CD4-positive, alpha-beta memory T cell (primary cell): ENCODE data around the gene TRIM7. TPM values are rescaled to one million over a fixed set of nuclear protein-coding genes. Genes with fewer than 3 reads are reported as not detected.
"Not testable (repeated sequence)": the region's sequence is repeated elsewhere in the genome, so short reads cannot be mapped to it uniquely, and the experiment has no call there.

Experiments
- CTCF ChIA-PET: fragments of 350-600 bp; sonication (Branson Sonifier 250); formaldehyde crosslinking; loops from one replicate; lab custom pipeline; 2021; ENCODE audit warnings: inconsistent platforms; ENCODE audit not compliant: partially characterized antibody; lab: Charles Lee
- POLR2A ChIA-PET: fragments of 350-600 bp; sonication (Branson Sonifier 250); formaldehyde crosslinking; loops from one replicate; lab custom pipeline; 2021; ENCODE audit not compliant: partially characterized antibody; lab: Charles Lee
- DNase-seq, 5 donors: peaks; one replicate each; pipeline versions ENCODE4 v3.0.0 to v3.0.0-alpha.2; 2020 to 2022; ENCODE audit warnings: mixed read lengths in 1 of 5
- H3K27ac ChIP-seq: one replicate; pipeline ENCODE4 v1.7.0; 2013; ENCODE audit warnings: low read depth, low read length
- H3K27me3 ChIP-seq: 2 replicates; pipeline ENCODE4 v1.7.0; 2013; ENCODE audit warnings: mild to moderate bottlenecking, low read length, moderate library complexity; ENCODE audit not compliant: insufficient read depth
- H3K36me3 ChIP-seq: 2 replicates; pipeline ENCODE4 v1.7.0; 2013; ENCODE audit warnings: mild to moderate bottlenecking, low read length, moderate library complexity; ENCODE audit not compliant: insufficient read depth
- H3K4me1 ChIP-seq: 2 replicates; pipeline ENCODE4 v1.7.0; 2013; ENCODE audit warnings: mild to moderate bottlenecking, low read length, moderate library complexity; ENCODE audit not compliant: insufficient read depth
- H3K4me3 ChIP-seq, 2 donors: one replicate each; pipeline ENCODE4 v1.7.0; 2013; ENCODE audit warnings: low read length in 2 of 2, mild to moderate bottlenecking in 1 of 2
- H3K9me3 ChIP-seq, 2 donors: one replicate each; pipeline ENCODE4 v1.7.0; 2013; ENCODE audit warnings: low read length in 2 of 2, control low read depth in 1 of 2; ENCODE audit not compliant: control insufficient read depth in 1 of 2
- H3K27ac Mint-ChIP-seq, 7 donors: one replicate each; pipeline ENCODE4 v1.8.0; 2020 to 2021; ENCODE audit warnings: mixed read lengths in 7 of 7, mild to moderate bottlenecking in 6 of 7, inconsistent platforms in 3 of 7, moderate library complexity in 3 of 7
- H3K27me3 Mint-ChIP-seq, 2 donors: one replicate each; pipeline ENCODE4 v1.8.0; 2020 to 2021; ENCODE audit warnings: mixed read lengths in 2 of 2
- H3K36me3 Mint-ChIP-seq, 2 donors: one replicate each; pipeline ENCODE4 v1.8.0; 2020 to 2021; ENCODE audit warnings: mixed read lengths in 2 of 2, inconsistent platforms in 1 of 2, mild to moderate bottlenecking in 1 of 2
- H3K4me1 Mint-ChIP-seq, 4 donors: one replicate each; pipeline ENCODE4 v1.8.0; 2020 to 2021; ENCODE audit warnings: mixed read lengths in 4 of 4, mild to moderate bottlenecking in 1 of 4
- H3K4me3 Mint-ChIP-seq, 8 donors: one replicate each; pipeline ENCODE4 v1.8.0; 2020 to 2021; ENCODE audit warnings: mixed read lengths in 8 of 8, mild to moderate bottlenecking in 7 of 8, moderate library complexity in 6 of 8, inconsistent platforms in 3 of 8
- H3K9me3 Mint-ChIP-seq, 8 donors: one replicate each; pipeline ENCODE4 v1.8.0; 2020 to 2021; ENCODE audit warnings: mixed read lengths in 8 of 8, mild to moderate bottlenecking in 5 of 8, inconsistent platforms in 3 of 8, moderate library complexity in 1 of 8
- intact Hi-C: fragments of 100-400 bp; cut with micrococcal nuclease; formaldehyde crosslinking; loops from one replicate; pipeline ENCODE4 v1.15.1; 2023
- polyA plus RNA-seq, 2 donors: library from polyadenylated mRNA; unstranded; fragments of 300-500 nt; fragmentation: Illumina TruSeq; gene quantifications; one replicate each; pipeline ENCODE4 v1.2.3, GENCODE V29; 2021
- total RNA-seq, 2 experiments: library from RNA; stranded (reverse); gene quantifications; one replicate each; pipeline ENCODE4 v1.2.3, GENCODE V29; 2021

Gene TRIM7
- total and polyA plus RNA-seq, 4 experiments from 2014 or later, result 0.63 to 4.2 (median 2.0) TPM

DNA sequence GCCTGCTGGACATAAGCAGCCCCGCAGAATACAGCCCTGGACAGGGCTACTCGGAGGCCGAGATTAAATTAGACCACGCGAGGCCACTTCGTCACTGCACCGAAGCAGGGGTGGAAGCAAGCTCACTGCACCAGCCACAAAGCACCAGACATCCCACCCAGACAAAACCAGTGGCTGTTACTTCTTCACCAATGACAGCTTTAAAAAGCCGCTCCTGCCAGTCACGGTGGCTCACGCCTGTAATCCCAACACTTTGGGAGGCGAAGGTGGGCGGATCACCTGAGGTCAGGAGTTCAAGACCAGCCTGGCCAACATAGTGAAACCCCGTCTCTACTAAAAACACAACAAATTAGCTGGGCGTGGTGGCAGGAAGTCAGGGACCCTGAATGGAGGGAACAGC is 27.4 kb downstream of the TRIM7 start:
- H3K36me3 Mint-ChIP-seq, DNase-seq, H3K27ac Mint-ChIP-seq, H3K27ac ChIP-seq, H3K9me3 ChIP-seq, H3K36me3 ChIP-seq, H3K4me3 Mint-ChIP-seq, H3K4me3 ChIP-seq, intact Hi-C loops: not testable (repeated sequence)
- peaks cover 14 to 23% of the 10 kb centered on the region in 2 donors for H3K27me3 Mint-ChIP-seq
- ChIA-PET CTCF (interaction anchor here (0.7 kb wide), 1 partner anchor 206 kb away, joined by 3 read pairs; no protein-coding TSS in a partner anchor), POLR2A (interaction anchor here (1.1 kb wide), 1 partner anchor 84 kb away, joined by 4 read pairs; the partner anchor contains the start of gene TRIM52)
- H3K9me3 Mint-ChIP-seq, result peaks cover 0 to 13% (median 2%) of the 10 kb centered on the region in 8 donors
- Histone ChIP-seq H3K27me3 (peaks cover 16% of the 10 kb centered on the region), H3K4me1 (peaks cover 12% of the 10 kb centered on the region)
- H3K4me1 Mint-ChIP-seq, result peaks cover 10 to 22% (median 15%) of the 10 kb centered on the region in 4 donors

DNA sequence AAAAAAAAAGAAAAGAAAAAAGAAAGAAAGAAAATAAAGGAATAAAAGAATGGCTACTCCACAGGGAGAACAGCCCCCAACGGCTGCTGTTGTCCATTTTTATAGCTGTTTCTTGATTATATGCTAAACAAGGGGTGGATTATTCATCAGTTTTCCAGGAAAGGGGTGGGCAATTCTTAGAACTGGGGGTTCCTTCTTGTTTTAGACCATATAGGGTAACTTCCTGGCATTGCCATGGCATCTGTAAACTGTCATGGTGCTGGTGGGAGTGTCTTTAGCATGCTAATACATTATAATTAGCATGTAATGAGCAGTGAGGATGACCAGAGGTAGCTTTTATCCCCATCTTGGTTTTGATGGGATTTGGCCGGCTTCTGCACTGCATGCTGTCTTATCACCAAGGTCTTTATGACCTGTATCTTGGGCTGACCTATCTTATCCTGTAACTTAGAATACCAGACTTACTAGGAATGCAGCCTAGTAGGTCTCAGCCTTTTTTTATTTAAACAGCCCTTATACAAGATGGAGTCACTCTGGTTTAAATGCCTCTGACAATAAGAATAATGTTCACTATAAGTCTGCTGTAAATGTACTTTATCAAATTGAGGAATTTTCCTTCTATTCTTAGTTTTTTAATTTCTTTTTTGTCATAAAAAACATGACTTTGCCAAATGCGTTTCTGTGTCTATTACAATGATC is 28.6 kb downstream of the TRIM7 start:
- peaks cover 10% of the 10 kb centered on the region for H3K4me1 ChIP-seq
- intact Hi-C loops, result no loop called here
- H3K36me3 ChIP-seq, result no peaks in the 10 kb centered on the region
- H3K4me3 Mint-ChIP-seq, result no peak overlapping the region
- H3K27me3 ChIP-seq, result peaks cover 24% of the 10 kb centered on the region
- H3K4me1 Mint-ChIP-seq, result peaks cover 5 to 14% (median 10%) of the 10 kb centered on the region in 4 donors
- H3K27me3 Mint-ChIP-seq, result peaks cover 18 to 26% of the 10 kb centered on the region in 2 donors
- no peak for DNase-seq
- peaks cover 0 to 8% (median 2%) of the 10 kb centered on the region in 8 donors for H3K9me3 Mint-ChIP-seq
- ChIA-PET CTCF (no interaction called here), POLR2A (interaction anchor here (0.8 to 1.1 kb wide), 2 partner anchors 12 to 85 kb away, joined by 3 to 4 read pairs; partner anchors contain the start of gene TRIM52)
- no peak overlapping the region for H3K4me3 ChIP-seq
- H3K9me3 ChIP-seq, result no peaks in the 10 kb centered on the region
- H3K27ac Mint-ChIP-seq, result no peak overlapping the region
- no peak overlapping the region for H3K27ac ChIP-seq
- peaks cover 0 to 9% of the 10 kb centered on the region in 2 donors for H3K36me3 Mint-ChIP-seq

- Histone ChIP-seq H3K4me1 (peaks cover 17% of the 10 kb centered on the region), H3K27me3 (peaks cover 48% of the 10 kb centered on the region), H3K36me3 (no peaks in the 10 kb centered on the region), H3K9me3 (no peaks in the 10 kb centered on the region), H3K27ac (no peak overlapping the region), H3K4me3 (no peak overlapping the region)
- ChIA-PET POLR2A (interaction anchor here (0.9 to 3.6 kb wide), 7 partner anchors 11 to 369 kb away, joined by 3 to 31 read pairs (median 8); partner anchors contain the start of genes TRIM41 and TRIM52), CTCF (interaction anchor here (0.7 to 3.0 kb wide), 7 partner anchors 9 to 33 kb away, joined by 3 to 12 read pairs (median 9); no protein-coding TSS in a partner anchor)
- Mint-ChIP-seq H3K27me3 (peaks cover 37 to 49% of the 10 kb centered on the region in 2 donors), H3K9me3 (peaks cover 0 to 27% (median 6%) of the 10 kb centered on the region in 8 donors), H3K4me1 (peaks cover 7 to 34% (median 23%) of the 10 kb centered on the region in 4 donors), H3K36me3 (peaks cover 0 to 9% of the 10 kb centered on the region in 2 donors), H3K4me3 (peak overlapping the region; percentile 25 to 89 (median 84)), H3K27ac (peak overlapping the region in 6 of 7 donors; percentile 64 to 94 (median 73))
- DNase-seq, result peak; percentile 46 to 67 (median 57)
- intact Hi-C loops, result no loop called here
These were observed 31.3 kb downstream of the TRIM7 start for GRCh38 chr5:181173420-181174342.

- peaks cover 7 to 34% (median 23%) of the 10 kb centered on the region in 4 donors for H3K4me1 Mint-ChIP-seq
- intact Hi-C loops, result no loop called here
- H3K4me3 Mint-ChIP-seq, result peak overlapping the region; percentile 25 to 89 (median 84)
- peaks cover 0 to 9% of the 10 kb centered on the region in 2 donors for H3K36me3 Mint-ChIP-seq
- Histone ChIP-seq H3K9me3 (no peaks in the 10 kb centered on the region), H3K4me3 (no peak overlapping the region), H3K27me3 (peaks cover 55% of the 10 kb centered on the region), H3K36me3 (no peaks in the 10 kb centered on the region), H3K27ac (no peak overlapping the region), H3K4me1 (peaks cover 18% of the 10 kb centered on the region)
- ChIA-PET CTCF (interaction anchor here (0.7 to 3.0 kb wide), 7 partner anchors 10 to 34 kb away, joined by 3 to 12 read pairs (median 9); no protein-coding TSS in a partner anchor), POLR2A (interaction anchor here (0.9 to 3.6 kb wide), 6 partner anchors 12 to 368 kb away, joined by 3 to 31 read pairs (median 10); partner anchors contain the start of gene TRIM41)
- no peak for DNase-seq
- peak overlapping the region in 6 of 7 donors; percentile 64 to 94 (median 73) for H3K27ac Mint-ChIP-seq
- peaks cover 0 to 31% (median 6%) of the 10 kb centered on the region in 8 donors for H3K9me3 Mint-ChIP-seq
- H3K27me3 Mint-ChIP-seq, result peaks cover 42 to 54% of the 10 kb centered on the region in 2 donors
These were observed 32.0 kb downstream of the TRIM7 start for GRCh38 chr5:181173027-181173419.

GRCh38 chr5:181171782-181172181 is 33.2 kb downstream of the TRIM7 start:
- intact Hi-C loops, result no loop called here
- Mint-ChIP-seq H3K4me3 (peak overlapping the region in 1 of 8 donors; percentile 10), H3K9me3 (peaks cover 0 to 35% (median 6%) of the 10 kb centered on the region in 8 donors), H3K4me1 (peaks cover 8 to 41% (median 25%) of the 10 kb centered on the region in 4 donors), H3K27me3 (peaks cover 47 to 65% of the 10 kb centered on the region in 2 donors), H3K27ac (peak overlapping the region in 2 of 7 donors; percentile 17 to 92), H3K36me3 (peaks cover 0 to 9% of the 10 kb centered on the region in 2 donors)
- no peaks in the 10 kb centered on the region for H3K36me3 ChIP-seq
- peaks cover 21% of the 10 kb centered on the region for H3K4me1 ChIP-seq
- no peak for DNase-seq
- CTCF ChIA-PET, result interaction anchor here (1.6 to 3.0 kb wide), 3 partner anchors 9 to 13 kb away, joined by 4 to 12 read pairs (median 11); no protein-coding TSS in a partner anchor
- no peak overlapping the region for H3K27ac ChIP-seq
- H3K9me3 ChIP-seq, result no peaks in the 10 kb centered on the region
- no peak overlapping the region for H3K4me3 ChIP-seq
- POLR2A ChIA-PET, result interaction anchor here (1.5 to 3.6 kb wide), 2 partner anchors 13 to 15 kb away, joined by 4 to 23 read pairs; no protein-coding TSS in a partner anchor
- H3K27me3 ChIP-seq, result peaks cover 59% of the 10 kb centered on the region

DNA sequence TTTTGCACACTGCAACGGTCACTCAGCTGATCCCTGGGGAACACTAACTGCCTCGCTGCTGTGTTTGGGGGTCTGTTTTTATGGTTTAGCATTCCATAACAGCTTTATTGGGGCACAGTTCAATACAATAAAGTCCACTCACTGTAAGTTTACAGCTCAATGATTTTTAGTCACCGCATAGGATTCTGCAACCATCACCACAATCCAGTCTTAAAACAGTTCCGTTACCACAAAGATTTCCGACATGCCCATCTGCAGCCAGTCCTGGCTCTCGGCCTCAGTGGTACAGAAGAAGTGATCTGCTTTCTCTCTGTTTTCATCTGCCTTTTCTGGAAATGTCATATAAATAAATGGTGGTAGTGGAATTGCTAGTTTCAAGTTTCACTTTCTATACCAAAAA is 34.0 kb downstream of the TRIM7 start:
- Histone ChIP-seq H3K36me3 (no peaks in the 10 kb centered on the region), H3K9me3 (no peaks in the 10 kb centered on the region), H3K4me1 (peaks cover 21% of the 10 kb centered on the region), H3K4me3 (no peak overlapping the region), H3K27ac (no peak overlapping the region), H3K27me3 (peaks cover 59% of the 10 kb centered on the region)
- H3K27me3 Mint-ChIP-seq, result peaks cover 52 to 66% of the 10 kb centered on the region in 2 donors
- POLR2A ChIA-PET, result interaction anchor here (1.0 to 1.5 kb wide), 4 partner anchors 11 to 34 kb away, joined by 3 to 4 read pairs (median 3); partner anchors contain the start of gene TRIM7
- DNase-seq, result no peak
- peak overlapping the region in 2 of 7 donors; percentile 66 to 88 for H3K27ac Mint-ChIP-seq
- H3K4me3 Mint-ChIP-seq, result peak overlapping the region in 3 of 8 donors; percentile 11 to 61 (median 23)
- CTCF ChIA-PET, result interaction anchor here (1.2 to 1.6 kb wide), 2 partner anchors 10 to 387 kb away, joined by 4 read pairs; no protein-coding TSS in a partner anchor
- intact Hi-C loops, result no loop called here
- peaks cover 8 to 41% (median 27%) of the 10 kb centered on the region in 4 donors for H3K4me1 Mint-ChIP-seq
- peaks cover 0 to 9% of the 10 kb centered on the region in 2 donors for H3K36me3 Mint-ChIP-seq
- H3K9me3 Mint-ChIP-seq, result peaks cover 0 to 42% (median 6%) of the 10 kb centered on the region in 8 donors
